ENCODE measurements around the gene COX7A2. TPM values are rescaled to one million over a fixed set of nuclear protein-coding genes. Genes with fewer than 3 reads are reported as not detected.

COX7A2 gene
- total and polyA plus RNA-seq, 2 of the 4 experiments (the other 2 are of a cell fraction): 174 to 776 TPM

- no peak overlapping the region for H2AK5ac ChIP-seq (ENCODE audit: low read depth, low read length)
- POLR2A ChIA-PET (ENCODE audit: unreplicated experiment): no interaction called here
- BruUV-seq (replicated peaks): no TSS peak
- no peaks in the 10 kb centered on the region for H4K20me1 ChIP-seq (ENCODE audit: insufficient read depth, low read length)
- WGBS, 2 experiments (ENCODE audit: extremely low coverage in 2 of 2, insufficient read length in 1 of 2): no CpG with 5 or more reads among the region's 2 CpGs
- no peak overlapping the region for H4K8ac ChIP-seq (ENCODE audit: low read depth in 2 of 2, low read length in 2 of 2)
- no peaks in the 10 kb centered on the region for H3K9me1 ChIP-seq (ENCODE audit: insufficient read depth, low read length)
- no peak overlapping the region for H2AFZ ChIP-seq (replicated peaks; ENCODE audit: low read length, poor library complexity)
- no peak overlapping the region for H3K56ac ChIP-seq (ENCODE audit: extremely low read depth, insufficient read depth, low read length)
- CTCF ChIA-PET: no interaction called here
- intact Hi-C loops (cut with micrococcal nuclease): no loop called here
- no peak overlapping the region for H3K9ac ChIP-seq (ENCODE audit: low read depth, low read length)
- H2BK20ac ChIP-seq (ENCODE audit: low read depth, low read length): no peak overlapping the region
- H2BK120ac ChIP-seq (ENCODE audit: low read depth, low read length): no peak overlapping the region
- H3K27ac ChIP-seq (ENCODE audit: insufficient read depth, low read length): no peak overlapping the region
- dilution Hi-C loops (cut with HindIII; ENCODE audit: low sequenced_read_pairs, unreplicated experiment): no loop called here
- no peak overlapping the region for H3K4ac ChIP-seq (ENCODE audit: low read depth, low read length)
- H3K4me2 ChIP-seq (ENCODE audit: low read depth, low read length): no peak overlapping the region
- in situ Hi-C loops (cut with MboI; ENCODE audit: low sequenced_read_pairs): no loop called here
- H3K27me3 ChIP-seq (ENCODE audit: control insufficient read depth, insufficient read depth, low read length): no peaks in the 10 kb centered on the region
- H3K23ac ChIP-seq (ENCODE audit: low read depth, low read length): no peak overlapping the region
- H2BK5ac ChIP-seq (ENCODE audit: low read depth, low read length, poor library complexity, severe bottlenecking): no peak overlapping the region
- TF ChIP-seq MAFK (IDR thresholded peaks at IDR 0.05; ENCODE audit: low read depth, low read length): no peak
- no peak for TF ChIP-seq RCOR1 (IDR thresholded peaks at IDR 0.05; ENCODE audit: insufficient replicate concordance, low read length)
- no peak for TF ChIP-seq ELK1 (IDR thresholded peaks at IDR 0.05; ENCODE audit: borderline replicate concordance, low read depth, low read length)
- TF ChIP-seq MAZ (IDR thresholded peaks at IDR 0.05; ENCODE audit: borderline replicate concordance, low read depth, low read length): no peak
- no peak for TF ChIP-seq RFX5 (IDR thresholded peaks at IDR 0.05; ENCODE audit: low read depth, low read length)
- TF ChIP-seq SMC3 (IDR thresholded peaks at IDR 0.05; ENCODE audit: low read depth, low read length): no peak
- TF ChIP-seq USF2 (IDR thresholded peaks at IDR 0.05; ENCODE audit: low read depth, low read length): no peak
- TF ChIP-seq BHLHE40 (IDR thresholded peaks at IDR 0.05; ENCODE audit: low read depth, low read length): no peak
- no peak for TF ChIP-seq NFE2L2 (IDR thresholded peaks at IDR 0.05; ENCODE audit: low read depth, low read length)
- no peak overlapping the region for H3K18ac ChIP-seq (ENCODE audit: low read depth, low read length)
- no peaks in the 10 kb centered on the region for H3K36me3 ChIP-seq (ENCODE audit: control insufficient read depth, insufficient read depth, low read length)
- H3K79me1 ChIP-seq (ENCODE audit: low read depth in 1 of 2, low read length in 2 of 2): no peaks in the 10 kb centered on the region
- no peak for DNase-seq
- H3K14ac ChIP-seq (replicated peaks; ENCODE audit: low read depth, low read length): no peak overlapping the region
- H4K91ac ChIP-seq (ENCODE audit: insufficient read depth, low read depth, low read length): no peak overlapping the region
- H3K4me3 ChIP-seq (ENCODE audit: insufficient read depth, low read depth, low read length): no peak overlapping the region
- no peaks in the 10 kb centered on the region for H3K4me1 ChIP-seq (ENCODE audit: control insufficient read depth, insufficient read depth, low read length)
- no peak overlapping the region for H4K5ac ChIP-seq (ENCODE audit: low read depth, low read length)
- no peak overlapping the region for H2BK15ac ChIP-seq (ENCODE audit: low read depth, low read length)
- no peaks in the 10 kb centered on the region for H3K9me3 ChIP-seq (ENCODE audit: control insufficient read depth, insufficient read depth, low read length)
- ATAC-seq (ENCODE audit: low read depth): no peak
- H2AK9ac ChIP-seq (replicated peaks; ENCODE audit: low read depth, low read length, poor library complexity): no peak overlapping the region
These were observed 47.7 kb upstream of the COX7A2 start for GRCh38 chr6:75291331-75291730.
